Measurements from ENCODE around the gene LPP.

The LPP gene

DNA sequence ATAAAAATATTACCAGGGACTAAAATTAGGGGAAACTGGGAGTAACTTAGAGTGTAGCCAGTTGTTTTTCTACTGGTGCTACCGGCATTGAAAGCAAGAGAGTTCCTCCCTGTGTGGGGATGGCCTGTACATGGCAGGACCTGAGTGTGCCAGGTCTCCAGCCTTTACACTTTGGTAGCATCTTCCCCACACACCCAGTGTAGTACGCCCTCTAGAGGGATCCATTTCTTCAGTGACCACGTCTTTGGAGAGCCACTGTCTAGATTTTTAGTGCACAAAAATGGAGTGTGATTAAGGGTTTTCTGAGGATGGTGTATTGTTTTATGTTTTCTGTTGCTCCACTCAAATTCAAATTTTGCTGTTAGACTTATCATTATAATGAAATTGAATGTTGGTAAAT is 510.8 kb downstream of the LPP start:
- H3K27me3 ChIP-seq: no peaks in the 10 kb centered on the region
- no peaks in the 10 kb centered on the region for H3K9me3 ChIP-seq
- H3K4me3 ChIP-seq (ENCODE audit: low read depth, low read length): no peak overlapping the region
- no peaks in the 10 kb centered on the region for H3K4me1 ChIP-seq
- TF ChIP-seq, protein P1, sequence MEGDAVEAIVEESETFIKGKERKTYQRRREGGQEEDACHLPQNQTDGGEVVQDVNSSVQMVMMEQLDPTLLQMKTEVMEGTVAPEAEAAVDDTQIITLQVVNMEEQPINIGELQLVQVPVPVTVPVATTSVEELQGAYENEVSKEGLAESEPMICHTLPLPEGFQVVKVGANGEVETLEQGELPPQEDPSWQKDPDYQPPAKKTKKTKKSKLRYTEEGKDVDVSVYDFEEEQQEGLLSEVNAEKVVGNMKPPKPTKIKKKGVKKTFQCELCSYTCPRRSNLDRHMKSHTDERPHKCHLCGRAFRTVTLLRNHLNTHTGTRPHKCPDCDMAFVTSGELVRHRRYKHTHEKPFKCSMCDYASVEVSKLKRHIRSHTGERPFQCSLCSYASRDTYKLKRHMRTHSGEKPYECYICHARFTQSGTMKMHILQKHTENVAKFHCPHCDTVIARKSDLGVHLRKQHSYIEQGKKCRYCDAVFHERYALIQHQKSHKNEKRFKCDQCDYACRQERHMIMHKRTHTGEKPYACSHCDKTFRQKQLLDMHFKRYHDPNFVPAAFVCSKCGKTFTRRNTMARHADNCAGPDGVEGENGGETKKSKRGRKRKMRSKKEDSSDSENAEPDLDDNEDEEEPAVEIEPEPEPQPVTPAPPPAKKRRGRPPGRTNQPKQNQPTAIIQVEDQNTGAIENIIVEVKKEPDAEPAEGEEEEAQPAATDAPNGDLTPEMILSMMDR (IDR thresholded peaks at IDR 0.05; ENCODE audit: low read depth, low read length): peak; percentile 55
- no peaks in the 10 kb centered on the region for H3K36me3 ChIP-seq
- peak; percentile 18 for DNase-seq

DNA sequence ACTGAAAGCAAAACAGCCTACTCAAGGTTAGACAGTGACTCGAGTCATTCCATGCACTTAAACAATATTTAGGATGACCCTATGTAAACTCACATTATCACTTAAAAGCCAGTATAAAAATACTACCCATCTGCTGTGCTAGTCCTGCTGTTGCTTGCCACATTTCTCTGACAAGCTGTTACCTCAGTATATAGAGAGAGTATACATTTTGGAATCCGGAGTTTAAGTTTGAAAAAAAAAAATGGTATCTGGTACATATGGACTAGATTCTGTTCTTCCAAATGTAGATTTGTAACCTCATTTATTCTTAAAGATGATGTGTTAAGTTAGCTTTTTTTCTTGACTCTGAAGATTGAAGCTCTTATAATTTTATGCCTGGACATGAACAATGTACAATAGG is 514.0 kb downstream of the LPP start:
- TF ChIP-seq, protein P1 (IDR thresholded peaks at IDR 0.05; ENCODE audit: low read depth, low read length): no peak
- Histone ChIP-seq H3K27me3 (no peaks in the 10 kb centered on the region), H3K4me3 (ENCODE audit: low read depth, low read length) (no peak overlapping the region), H3K4me1 (no peaks in the 10 kb centered on the region), H3K36me3 (no peaks in the 10 kb centered on the region), H3K9me3 (no peaks in the 10 kb centered on the region; the same call in 1 of the 2 replicates)
- no peak for DNase-seq

DNA sequence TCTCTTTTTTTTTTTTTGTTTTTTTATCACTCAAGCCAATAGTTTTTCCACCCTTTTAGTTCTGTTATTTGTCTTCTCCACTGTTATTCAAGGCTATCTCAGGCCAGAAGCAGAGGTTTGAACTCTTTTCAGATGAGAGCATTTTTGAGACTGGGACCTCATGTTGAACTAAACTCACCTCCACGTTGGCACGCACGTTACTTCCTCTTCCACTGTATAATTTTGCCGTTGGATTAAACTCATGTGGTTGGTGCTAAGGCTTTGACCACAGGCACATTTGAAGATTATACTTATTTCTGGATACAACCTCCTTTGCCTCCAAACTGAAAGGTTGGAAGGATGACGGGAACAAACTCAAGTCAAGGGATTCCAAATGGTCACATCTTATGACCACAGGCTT is 516.5 kb downstream of the LPP start:
- TF ChIP-seq, protein P1 (IDR thresholded peaks at IDR 0.05; ENCODE audit: low read depth, low read length): no peak
- no peaks in the 10 kb centered on the region for H3K36me3 ChIP-seq
- peaks cover 7% of the 10 kb centered on the region; the same call in 1 of the 2 replicates for H3K27me3 ChIP-seq
- H3K9me3 ChIP-seq: no peaks in the 10 kb centered on the region; the same call in 1 of the 2 replicates
- no peak for DNase-seq
- H3K4me3 ChIP-seq (ENCODE audit: low read depth, low read length): no peak overlapping the region
- no peaks in the 10 kb centered on the region for H3K4me1 ChIP-seq

DNA sequence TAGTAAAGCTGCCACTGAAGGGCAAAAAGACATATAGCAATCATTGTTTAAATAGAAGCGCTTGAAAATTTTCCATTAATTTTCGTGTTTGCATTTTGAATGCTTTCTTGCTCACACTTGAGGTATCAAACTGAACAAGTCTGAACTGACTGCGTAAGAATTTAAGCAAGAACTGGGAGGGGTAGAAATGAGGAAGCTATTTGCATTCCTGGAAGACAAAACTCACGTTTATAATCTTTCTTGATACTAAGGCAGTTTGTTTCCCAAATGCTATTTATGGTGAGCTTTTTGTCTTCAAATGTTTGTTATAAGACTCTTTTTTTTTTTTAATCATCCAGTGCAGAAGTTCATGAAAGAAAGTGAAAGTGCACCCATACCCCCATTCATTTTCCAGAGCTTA is 518.0 kb downstream of the LPP start:
- DNase-seq: no peak
- H3K27me3 ChIP-seq: peaks cover 7% of the 10 kb centered on the region; the same call in 1 of the 2 replicates
- no peaks in the 10 kb centered on the region for H3K4me1 ChIP-seq
- no peaks in the 10 kb centered on the region for H3K36me3 ChIP-seq
- no peak overlapping the region for H3K4me3 ChIP-seq (ENCODE audit: low read depth, low read length)
- no peaks in the 10 kb centered on the region; the same call in 1 of the 2 replicates for H3K9me3 ChIP-seq
- TF ChIP-seq, protein P1 (IDR thresholded peaks at IDR 0.05; ENCODE audit: low read depth, low read length): no peak

DNA sequence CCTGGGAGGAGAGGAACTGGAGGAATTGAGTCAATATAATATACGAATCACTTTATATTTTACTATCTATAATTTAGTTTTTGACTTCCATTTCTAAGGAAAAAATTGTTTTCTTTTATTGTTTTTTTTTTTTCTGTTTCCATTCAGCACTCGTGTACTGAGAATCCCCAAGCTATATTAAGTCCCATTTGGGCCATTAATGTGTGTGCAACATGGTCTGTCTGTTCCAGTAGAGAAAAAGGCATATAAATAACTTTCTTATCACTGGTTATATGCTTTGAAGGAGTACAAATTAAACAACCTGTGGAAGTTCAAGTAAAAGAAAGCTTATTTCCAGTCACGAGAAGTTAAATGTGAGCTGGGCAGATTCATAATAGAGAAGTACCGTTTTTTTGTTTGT is 518.9 kb downstream of the LPP start:
- no peaks in the 10 kb centered on the region for H3K36me3 ChIP-seq
- no peaks in the 10 kb centered on the region for H3K4me1 ChIP-seq
- no peak for DNase-seq
- H3K9me3 ChIP-seq: no peaks in the 10 kb centered on the region; the same call in 1 of the 2 replicates
- TF ChIP-seq, protein P1 (IDR thresholded peaks at IDR 0.05; ENCODE audit: low read depth, low read length): no peak
- no peak overlapping the region for H3K4me3 ChIP-seq (ENCODE audit: low read depth, low read length)
- H3K27me3 ChIP-seq: peaks cover 7% of the 10 kb centered on the region; the same call in 1 of the 2 replicates

DNA sequence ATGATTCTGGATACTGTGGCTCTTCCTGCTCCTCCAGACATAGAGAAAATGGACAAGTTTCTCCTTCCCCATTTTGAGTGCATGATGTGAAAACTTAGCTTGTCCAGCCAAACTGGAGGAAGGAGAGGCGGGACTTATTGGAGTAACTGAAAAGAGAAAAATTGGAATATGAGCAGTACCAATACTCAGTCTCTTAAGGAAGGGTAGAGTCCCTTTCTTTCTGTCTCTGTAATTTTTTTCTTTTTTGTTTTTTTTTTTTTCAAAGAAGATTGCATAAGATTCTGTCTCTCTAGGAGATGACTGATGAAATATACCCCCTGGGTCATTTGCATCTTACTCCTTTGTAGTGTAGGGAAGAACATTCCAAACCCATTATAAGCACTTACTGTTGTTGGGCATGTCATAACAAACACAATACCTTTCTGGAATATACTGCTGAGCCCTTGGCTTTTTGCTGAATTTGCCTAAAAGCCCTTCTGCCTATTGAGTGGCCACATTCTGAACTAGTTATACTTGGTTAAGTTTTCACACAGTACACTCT is 519.8 kb downstream of the LPP start:
- no peak overlapping the region for H3K4me3 ChIP-seq (ENCODE audit: low read depth, low read length)
- no peaks in the 10 kb centered on the region; the same call in 1 of the 2 replicates for H3K9me3 ChIP-seq
- H3K4me1 ChIP-seq: no peaks in the 10 kb centered on the region
- no peaks in the 10 kb centered on the region for H3K36me3 ChIP-seq
- H3K27me3 ChIP-seq: peaks cover 7% of the 10 kb centered on the region; the same call in 1 of the 2 replicates
- TF ChIP-seq, protein P1 (IDR thresholded peaks at IDR 0.05; ENCODE audit: low read depth, low read length): no peak
- no peak for DNase-seq

Data from BE2C (cell line).